Stimulated activated CD4-positive, alpha-beta T cell treated with anti-CD3 and anti-CD28 coated beads, Interleukin-15, amount 100 ng/mL, for 24 hours (primary cell): ENCODE results near the gene MEGF11.

Source experiments
- DNase-seq: peaks from one replicate; pipeline ENCODE4 v3.0.0-alpha.2; 2020

Gene MEGF11

DNA sequence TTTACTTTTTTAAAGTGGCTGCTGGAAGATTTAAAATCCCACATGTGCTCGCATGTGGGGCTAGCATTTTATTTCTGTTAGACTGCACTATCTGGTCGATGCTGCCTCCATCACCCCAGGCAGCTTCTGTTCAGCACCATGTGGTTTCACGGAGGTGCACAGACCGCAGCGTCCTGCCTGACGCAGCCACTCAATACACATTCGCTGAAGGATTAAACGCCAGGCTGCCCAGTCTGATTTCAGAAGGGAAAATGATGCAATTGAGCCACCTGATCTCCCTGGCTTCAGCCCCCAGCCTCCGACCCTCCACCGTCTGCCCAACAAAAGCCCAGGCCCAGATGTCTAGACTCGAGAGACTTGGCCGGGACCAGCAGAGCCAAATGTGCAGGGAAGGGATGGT lies 84.5 kb downstream of the MEGF11 start:
- no peak for DNase-seq

DNA sequence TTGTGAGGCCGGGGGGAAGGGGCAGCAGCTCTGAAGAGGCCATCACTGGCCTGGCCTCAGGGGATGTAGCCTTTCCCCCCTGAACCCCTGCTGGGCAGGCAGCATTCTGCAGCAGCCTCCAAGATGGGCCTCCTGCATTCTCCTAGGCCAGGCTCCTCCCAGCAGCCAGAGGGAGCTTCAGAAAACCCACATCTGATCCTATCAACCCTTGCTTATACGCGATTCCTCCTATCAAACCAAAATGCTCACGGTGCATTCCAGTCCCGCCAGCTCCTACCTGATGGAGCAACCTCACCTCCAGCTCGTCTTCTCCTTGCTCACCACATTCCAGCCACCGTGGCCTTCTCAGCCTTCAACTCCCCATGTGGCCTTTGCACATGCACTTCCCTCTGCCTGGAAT lies 85.7 kb downstream of the MEGF11 start:
- no peak for DNase-seq

- no peak for DNase-seq
Measured at GRCh38 chr15:66165856-66166255, 87.7 kb downstream of the MEGF11 start.

GRCh38 chr15:66164788-66165187 lies 88.8 kb downstream of the MEGF11 start:
- DNase-seq = no peak

DNA sequence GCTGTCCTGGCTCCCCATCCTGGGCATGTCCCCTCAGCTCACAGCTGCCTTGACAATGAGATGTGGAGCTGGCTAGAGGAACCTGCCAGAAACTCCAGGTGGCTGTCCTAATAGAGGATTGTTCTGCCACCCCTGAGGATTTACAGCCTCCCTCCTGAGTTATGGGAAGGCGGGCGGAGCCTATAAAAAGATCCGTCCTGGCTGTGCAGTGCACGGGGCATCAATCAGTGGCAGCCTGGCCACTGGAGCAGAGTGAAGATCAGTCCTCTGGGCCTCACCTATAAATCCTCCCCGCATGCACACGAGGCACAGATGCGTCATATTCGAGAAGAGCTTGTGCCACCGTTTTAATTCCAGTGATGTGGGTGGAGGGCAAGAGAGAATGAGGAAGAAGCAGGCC lies 90.0 kb downstream of the MEGF11 start:
- no peak for DNase-seq

DNA sequence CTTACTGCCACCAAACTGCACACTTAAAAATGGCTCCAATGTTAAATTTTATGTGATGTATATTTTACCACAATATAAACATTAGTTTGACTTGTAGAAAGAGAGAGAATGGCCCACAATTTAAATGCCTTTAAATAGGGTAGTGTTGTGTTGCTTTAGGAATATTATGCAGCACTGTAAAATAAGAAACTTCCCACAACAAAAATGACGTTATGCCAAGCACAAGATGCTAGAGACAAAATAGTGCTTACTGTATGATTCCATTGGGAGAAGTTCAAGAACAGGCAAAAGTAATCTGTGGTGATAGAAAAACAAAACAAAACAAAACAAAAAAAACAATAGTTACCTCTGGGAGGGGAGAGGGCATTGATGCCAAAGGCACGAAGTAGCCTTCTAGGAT lies 91.3 kb downstream of the MEGF11 start:
- DNase-seq = no peak

DNA sequence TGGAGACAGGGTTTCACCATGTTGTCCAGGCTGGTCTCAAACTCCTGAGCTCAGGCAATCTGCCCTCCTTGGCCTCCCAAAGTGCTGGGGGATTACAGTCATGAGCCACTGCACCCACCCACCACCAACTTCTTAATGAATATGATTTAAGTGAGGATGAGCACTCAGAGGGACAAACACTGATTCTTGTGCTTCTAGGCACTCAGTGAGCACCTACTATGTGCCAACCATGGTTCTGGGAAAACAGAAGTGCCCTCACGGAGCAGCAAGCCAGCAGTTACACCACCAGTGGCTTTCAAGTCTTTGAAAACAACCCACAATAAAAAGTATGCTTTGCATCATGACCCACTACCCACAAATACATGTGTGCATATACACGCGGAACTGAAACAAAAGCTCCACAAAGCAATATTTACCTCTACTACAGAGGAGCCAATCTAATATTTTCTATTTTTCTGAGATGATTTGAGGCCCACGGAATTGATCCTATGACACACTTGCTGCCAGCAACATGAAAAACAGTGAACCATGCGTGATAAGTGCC lies 91.9 kb downstream of the MEGF11 start:
- no peak for DNase-seq

GRCh38 chr15:66161108-66161507 lies 92.4 kb downstream of the MEGF11 start:
- no peak for DNase-seq

DNA sequence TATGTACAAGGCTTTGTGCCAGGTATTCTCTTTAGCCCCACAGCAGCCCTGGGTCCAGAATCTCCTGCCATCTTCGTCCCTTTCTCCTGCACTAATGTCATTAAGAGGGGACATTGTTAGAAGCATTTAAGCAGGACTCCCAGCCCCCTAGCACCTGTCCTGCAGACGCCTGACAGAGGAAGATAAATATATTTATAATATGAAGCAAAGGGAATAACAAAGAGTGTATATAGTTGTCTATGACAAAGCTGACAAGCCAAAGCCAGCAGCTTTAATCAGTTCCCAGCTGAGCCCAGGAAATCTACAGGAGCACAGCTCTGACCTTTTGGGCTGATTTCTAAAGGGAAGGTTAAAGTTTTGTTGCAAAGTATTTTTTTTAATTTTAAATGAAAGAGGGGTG lies 96.0 kb downstream of the MEGF11 start:
- DNase-seq = no peak

- DNase-seq = no peak
Measured at GRCh38 chr15:66156310-66156975, 97.1 kb downstream of the MEGF11 start.

DNA sequence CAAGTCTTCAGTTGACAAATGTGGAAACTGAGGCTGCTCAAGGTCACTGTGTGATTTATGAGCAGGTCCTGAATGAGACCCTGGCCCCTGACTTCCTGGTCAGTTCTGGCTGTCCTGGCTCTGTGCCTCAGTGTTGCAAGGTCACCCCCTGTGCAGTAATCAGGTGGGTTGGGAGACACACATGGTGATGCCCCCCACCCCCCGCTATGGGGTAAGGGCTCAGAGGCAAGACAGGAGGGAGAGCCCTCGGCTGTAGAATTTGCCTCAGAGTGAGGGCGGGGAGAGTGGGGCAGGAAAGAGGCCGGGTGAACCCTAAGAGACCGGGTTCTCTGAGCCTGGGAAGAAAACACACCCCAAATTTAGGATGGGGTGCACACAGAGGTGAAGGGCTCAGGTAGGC lies 98.5 kb downstream of the MEGF11 start:
- DNase-seq = no peak

GRCh38 chr15:66154581-66154980 lies 99.0 kb downstream of the MEGF11 start:
- no peak for DNase-seq

DNA sequence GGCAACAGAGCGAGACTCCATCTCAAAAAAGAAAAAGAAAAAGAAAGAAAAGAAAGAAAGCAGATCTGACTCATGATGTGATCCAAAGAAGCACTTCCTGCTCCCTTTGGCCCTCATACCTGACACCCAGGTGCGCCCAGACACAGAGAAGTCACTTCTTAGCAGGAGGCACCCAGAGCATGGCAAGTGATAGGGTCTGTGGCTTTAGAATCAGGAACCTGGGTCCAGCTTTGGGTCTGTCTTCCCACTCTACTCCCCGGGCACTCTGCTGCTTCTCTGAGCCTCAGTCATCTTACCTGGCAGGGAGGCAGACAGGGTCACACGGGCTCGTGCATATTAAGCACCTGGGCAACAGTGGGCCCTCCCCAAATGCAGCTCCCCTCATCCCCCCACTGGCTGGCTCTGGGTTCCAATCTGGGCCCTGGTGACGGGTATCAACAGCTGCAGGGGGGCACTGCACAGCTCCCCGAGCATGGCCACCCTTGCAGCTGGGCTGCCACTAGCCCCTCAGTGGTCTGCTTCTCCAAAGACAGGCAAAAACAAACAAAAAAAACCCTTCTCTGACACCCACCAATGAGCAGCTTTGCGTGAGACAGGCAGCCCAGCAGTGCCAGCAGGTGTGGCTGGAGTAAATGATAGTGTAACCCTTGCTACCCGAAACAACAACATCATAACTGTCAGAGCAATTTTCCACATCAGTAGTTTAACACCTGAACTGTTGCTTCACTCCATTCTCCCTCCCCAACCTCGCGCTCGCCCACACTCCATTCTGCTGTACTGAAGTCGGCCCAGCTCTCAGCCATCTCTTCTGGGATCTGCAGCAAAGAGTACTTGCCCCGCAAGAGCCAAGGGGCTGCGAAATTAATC lies 99.8 kb downstream of the MEGF11 start:
- DNase-seq = no peak

- no peak for DNase-seq
Measured at GRCh38 chr15:66152650-66153049, 100.9 kb downstream of the MEGF11 start.

- DNase-seq = no peak
Measured at GRCh38 chr15:66151809-66152208, 101.7 kb downstream of the MEGF11 start.

DNA sequence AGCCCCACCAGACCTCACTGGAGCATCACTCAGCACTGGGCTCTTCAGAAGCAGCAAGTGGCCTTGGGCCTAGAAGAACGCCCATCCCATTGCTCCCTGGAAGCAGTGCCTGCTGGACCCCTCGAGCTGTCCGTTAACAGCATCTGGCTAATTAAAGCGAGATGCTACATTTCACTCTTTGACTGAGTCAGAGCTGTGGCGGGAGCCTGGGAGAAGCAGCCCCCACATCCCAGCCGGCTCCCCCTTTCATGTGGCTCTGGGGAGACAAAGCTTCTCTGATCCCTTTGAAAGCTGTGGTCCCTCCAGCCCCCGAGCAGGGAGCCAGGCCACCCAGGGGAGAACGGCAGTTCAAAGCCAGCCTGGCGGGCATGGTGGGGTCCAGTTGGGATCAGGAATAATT lies 103.7 kb downstream of the MEGF11 start:
- no peak for DNase-seq

GRCh38 chr15:66148187-66148586 lies 105.4 kb downstream of the MEGF11 start:
- DNase-seq = no peak

DNA sequence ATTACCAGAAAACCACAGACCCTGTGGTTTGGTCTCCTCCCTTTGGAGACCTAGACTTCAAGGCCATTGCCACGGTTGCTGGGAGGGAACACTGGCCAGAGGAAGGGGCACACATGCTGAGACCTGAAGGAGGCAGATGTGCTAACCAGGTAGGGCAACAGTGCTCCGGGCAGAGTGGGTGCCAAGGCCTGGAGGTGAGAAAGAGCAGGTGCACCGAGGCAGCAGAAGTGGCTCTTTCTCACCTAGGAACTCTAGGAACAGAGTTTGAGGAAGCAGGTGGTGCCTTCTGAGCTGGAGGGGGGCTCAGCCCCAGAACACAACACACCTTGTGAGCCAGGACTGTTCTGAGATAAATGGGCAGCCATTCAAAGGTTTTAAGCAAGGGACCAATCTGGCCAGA lies 106.1 kb downstream of the MEGF11 start:
- no peak for DNase-seq

GRCh38 chr15:66145726-66146182 lies 107.8 kb downstream of the MEGF11 start:
- DNase-seq = no peak

DNA sequence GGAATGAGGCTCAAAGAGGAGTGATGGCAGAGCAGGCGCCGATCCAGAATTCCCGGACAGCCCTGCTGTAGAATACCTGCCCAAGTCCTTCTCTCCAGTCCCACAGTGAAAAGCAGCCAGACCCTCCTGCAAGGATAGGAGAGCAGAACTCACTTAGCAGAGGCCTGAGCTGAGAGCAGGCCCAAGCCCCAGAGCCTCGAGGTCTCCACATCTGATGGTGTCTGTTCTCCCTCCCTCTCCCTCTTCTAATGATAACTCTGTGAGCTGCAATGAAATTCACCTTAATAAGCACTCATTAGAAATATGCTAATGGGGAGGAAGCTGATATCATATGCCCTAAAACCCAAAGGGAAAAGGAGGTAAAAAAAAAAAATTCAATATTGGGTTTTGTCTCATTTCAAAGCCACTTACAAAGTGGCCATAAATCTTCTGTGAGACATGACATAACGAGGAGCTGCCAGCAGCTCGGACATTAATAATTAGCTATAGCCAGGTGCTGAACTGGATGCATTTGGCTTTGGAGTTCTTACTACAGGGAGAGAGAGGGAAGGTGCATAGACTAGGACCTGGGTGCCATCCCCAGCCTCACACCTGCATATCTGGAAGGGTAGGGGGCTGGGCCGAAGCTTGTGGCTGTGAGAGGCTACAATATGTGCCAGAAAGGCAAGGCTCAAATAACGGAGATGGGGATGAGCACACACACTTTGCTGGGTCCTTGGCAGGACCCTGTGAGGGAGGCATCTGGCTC lies 108.4 kb downstream of the MEGF11 start:
- no peak for DNase-seq

GRCh38 chr15:66142285-66142684 lies 111.3 kb downstream of the MEGF11 start:
- DNase-seq = no peak

DNA sequence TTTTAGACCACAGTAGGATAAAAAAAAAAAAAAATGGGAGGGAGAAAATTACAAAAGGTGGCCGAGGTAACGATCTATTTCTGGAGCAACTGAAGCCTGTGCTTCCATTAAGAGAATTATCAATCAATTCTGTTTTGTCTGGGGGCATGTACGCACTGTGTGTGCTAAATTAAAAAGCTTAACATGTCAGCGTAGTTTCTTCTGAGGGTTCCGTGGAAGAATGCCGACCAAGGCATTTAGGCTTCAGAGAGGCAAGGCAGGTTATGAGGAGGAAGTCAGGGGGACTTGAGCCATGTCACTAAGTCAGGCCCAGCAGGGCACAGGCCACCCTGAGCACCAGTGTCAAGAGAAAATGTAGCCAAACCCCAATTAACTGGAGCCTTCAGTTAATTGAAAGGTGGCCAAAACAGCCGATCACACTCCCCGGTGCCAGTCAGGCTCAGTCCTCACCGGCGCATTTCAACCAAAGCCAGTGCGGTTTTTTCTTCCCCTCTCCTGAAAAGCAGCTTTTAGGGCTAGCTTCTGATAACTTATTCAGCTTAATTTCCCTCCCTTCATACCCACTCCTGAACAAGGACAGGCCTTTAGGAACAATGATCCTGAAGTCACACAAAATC lies 113.9 kb downstream of the MEGF11 start:
- DNase-seq = no peak
